Stimulated activated CD4-positive, alpha-beta T cell treated with anti-CD3 and anti-CD28 coated beads, TNF-alpha, amount 100 ng/mL, for 48 hours (primary cell): Measurements from ENCODE around the gene NADSYN1.
"Not testable (repeated sequence)": the region's sequence is repeated elsewhere in the genome, so short reads cannot be mapped to it uniquely, and the experiment has no call there.

Source experiments
- DNase-seq, 3 donors: peaks; one replicate each; pipeline ENCODE4 v3.0.0-alpha.2; 2020; ENCODE audit warnings: low read depth in 3 of 3

Gene NADSYN1

GRCh38 chr11:71526796-71527575 is 74.0 kb downstream of the NADSYN1 start, which contains the start of gene KRTAP5-7:
Gene KRTAP5-7 (plus strand): TSS chr11:71527267. CDS start chr11:71527301, 34 bp downstream.
- DNase-seq, result not testable (repeated sequence)

DNA sequence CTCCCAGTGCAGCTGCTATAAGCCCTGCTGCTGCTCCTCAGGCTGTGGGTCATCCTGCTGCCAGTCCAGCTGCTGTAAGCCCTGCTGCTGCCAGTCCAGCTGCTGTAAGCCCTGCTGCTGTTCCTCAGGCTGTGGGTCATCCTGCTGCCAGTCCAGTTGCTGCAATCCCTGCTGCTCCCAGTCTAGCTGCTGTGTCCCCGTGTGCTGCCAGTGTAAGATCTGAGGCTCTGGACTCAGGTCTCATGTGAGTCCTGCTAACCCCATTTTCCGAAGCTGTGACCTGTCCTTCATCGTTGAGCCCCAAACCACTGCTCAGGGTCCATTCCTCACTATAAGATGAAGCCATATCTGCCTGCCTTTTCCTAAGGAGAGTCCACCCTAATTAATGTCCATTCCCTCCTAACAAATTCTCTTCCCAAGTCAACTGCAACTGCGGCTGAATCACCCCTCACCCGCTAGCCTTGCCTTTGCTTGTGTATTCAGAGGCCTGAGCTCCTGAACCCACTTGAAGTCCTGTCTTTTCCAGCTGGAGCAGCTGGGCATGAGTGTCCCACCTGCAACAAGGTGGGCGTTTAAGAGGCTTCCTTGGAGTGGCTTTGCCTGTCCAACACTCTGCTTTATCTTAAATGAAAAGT is 74.7 kb downstream of the NADSYN1 start:
- DNase-seq, result no peak

GRCh38 chr11:71530602-71531001 is 77.6 kb downstream of the NADSYN1 start:
- DNase-seq, result no peak

DNA sequence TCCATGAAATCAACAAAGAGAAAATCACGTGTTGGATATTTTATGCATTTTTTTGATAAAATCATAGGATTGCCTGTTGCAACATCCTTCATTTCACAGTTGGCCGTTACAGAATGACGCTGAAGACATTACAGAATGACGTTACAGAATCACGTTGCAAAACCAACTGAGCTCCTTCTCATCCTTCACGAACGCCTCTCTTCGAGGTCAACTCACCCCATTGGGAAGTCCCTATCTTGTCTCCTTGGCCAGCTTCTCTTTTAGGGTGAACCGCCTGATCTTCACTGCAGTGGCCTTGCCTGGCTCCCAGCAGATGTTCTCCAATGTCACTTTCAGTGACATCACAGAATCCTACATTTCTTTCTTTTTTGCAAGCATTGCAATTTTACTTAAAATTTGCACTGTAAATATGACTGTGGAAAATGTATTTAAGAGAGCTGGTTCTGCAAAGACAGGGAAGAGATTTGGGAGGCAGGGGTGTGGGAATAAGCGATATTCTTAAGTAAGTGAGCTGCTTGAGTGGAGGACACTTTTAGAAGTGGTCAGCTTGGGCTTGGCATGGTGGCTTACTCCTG is 79.1 kb downstream of the NADSYN1 start:
- no peak for DNase-seq

DNA sequence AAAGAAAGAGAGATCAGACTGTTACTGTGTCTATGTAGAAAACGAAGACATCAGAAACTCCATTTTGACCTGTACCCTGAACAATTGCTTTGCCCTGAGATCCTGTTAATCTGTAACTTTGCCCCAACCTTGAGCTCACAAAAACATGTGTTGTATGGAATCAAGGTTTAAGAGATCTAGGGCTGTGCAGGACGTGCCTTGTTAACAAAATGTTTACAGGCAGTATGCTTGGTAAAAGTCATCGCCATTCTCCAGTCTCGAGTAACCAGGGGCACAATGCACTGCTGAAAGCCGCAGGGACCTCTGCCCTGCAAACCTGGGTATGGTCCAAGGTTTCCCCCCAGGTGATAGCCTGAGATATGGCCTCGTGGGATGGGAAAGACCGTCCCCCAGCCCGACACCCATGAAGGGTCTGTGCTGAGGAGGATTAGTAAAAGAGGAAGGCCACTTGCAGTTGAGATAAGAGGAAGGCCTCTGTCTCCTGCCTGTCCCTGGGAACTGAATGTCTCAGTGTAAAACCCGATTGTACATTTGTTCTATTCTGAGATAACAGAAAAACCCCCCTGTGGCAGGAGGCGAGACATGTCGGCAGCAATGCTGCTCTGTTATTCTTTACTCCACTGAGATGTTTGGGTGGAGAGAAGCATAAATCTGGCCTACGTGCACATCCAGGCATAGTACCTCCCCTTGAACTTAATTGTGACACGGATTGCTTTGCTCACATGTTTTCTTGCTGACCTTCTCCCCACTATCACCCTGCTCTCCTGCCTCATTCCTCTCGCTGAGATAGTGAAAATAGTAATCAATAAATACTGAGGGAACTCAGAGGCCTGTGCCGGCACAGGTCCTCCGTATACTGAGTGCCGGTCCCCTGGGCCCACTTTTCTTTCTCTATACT is 82.0 kb downstream of the NADSYN1 start:
- not testable (repeated sequence) for DNase-seq

- no peak for DNase-seq
These were observed 82.8 kb downstream of the NADSYN1 start for GRCh38 chr11:71535825-71536224.

GRCh38 chr11:71537537-71537936 is 84.5 kb downstream of the NADSYN1 start:
- no peak for DNase-seq

DNA sequence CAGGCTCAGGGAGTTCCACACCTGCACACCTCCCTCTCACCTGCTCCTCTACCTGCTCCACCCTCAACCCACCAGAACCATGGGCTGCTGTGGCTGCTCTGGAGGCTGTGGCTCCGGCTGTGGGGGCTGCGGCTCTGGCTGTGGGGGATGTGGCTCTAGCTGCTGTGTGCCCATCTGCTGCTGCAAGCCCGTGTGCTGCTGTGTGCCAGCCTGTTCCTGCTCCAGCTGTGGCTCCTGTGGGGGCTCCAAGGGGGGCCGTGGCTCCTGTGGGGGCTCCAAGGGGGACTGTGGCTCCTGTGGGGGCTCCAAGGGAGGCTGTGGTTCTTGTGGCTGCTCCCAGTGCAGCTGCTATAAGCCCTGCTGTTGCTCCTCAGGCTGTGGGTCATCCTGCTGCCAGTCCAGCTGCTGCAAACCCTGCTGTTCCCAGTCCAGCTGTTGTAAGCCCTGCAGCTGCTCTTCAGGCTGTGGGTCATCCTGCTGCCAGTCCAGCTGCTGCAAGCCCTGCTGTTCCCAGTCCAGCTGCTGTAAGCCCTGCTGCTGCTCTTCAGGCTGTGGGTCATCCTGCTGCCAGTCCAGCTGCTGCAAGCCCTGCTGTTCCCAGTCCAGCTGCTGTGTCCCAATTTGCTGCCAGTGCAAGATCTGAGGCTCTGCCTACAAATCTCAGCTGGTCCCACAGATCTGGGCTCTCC is 85.1 kb downstream of the NADSYN1 start, which contains the start of gene KRTAP5-8:
Gene KRTAP5-8, plus strand, starts transcription at position 49 of the 689 bp plus-strand sequence. Its CDS starts 31 bp downstream, at position 80.
- not testable (repeated sequence) for DNase-seq

- DNase-seq, result no peak
These were observed 85.6 kb downstream of the NADSYN1 start for GRCh38 chr11:71538666-71538990.

DNA sequence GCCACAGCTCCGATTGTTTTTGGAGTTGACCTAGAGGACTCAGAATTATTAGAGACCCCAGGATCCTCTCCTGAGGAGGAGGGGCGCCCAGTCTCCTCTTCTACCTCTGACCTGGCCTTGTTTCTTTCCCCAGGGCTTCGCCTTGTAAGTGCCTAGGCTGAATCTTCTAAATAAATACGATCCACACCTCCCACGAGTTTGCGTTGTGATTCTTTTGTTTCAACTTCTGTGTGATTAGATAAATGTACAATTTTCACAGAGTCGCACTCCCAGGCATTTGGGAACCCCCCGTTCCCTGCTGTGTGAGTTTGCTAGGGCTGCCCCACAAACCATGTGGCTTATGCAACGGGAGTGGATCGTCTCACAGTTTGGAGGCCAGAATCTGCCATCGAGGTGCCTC is 86.0 kb downstream of the NADSYN1 start:
- DNase-seq, result no peak

- DNase-seq, result not testable (repeated sequence)
These were observed 87.0 kb downstream of the NADSYN1 start for GRCh38 chr11:71539971-71540370.

- DNase-seq, result not testable (repeated sequence)
These were observed 87.7 kb downstream of the NADSYN1 start for GRCh38 chr11:71540521-71541304.

DNA sequence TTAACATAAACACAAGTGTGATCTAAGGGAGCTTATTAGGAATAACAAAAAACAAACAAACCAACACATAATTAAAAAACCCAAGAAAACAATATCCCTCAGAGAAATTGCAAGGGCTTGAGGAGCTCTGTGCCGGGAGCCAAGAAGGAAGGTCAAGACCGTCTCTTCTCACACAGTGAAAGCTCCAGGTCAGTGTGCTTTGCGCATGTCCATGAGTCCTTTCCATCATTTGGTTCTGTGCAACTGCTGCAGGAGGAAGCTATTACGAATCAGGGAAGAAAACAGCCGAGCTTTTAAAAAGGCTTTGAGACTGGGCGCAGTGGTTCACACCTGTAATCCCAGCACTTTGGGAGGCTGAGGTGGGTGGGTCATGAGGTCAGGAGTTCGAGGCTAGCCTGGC is 89.4 kb downstream of the NADSYN1 start:
- DNase-seq, result no peak

DNA sequence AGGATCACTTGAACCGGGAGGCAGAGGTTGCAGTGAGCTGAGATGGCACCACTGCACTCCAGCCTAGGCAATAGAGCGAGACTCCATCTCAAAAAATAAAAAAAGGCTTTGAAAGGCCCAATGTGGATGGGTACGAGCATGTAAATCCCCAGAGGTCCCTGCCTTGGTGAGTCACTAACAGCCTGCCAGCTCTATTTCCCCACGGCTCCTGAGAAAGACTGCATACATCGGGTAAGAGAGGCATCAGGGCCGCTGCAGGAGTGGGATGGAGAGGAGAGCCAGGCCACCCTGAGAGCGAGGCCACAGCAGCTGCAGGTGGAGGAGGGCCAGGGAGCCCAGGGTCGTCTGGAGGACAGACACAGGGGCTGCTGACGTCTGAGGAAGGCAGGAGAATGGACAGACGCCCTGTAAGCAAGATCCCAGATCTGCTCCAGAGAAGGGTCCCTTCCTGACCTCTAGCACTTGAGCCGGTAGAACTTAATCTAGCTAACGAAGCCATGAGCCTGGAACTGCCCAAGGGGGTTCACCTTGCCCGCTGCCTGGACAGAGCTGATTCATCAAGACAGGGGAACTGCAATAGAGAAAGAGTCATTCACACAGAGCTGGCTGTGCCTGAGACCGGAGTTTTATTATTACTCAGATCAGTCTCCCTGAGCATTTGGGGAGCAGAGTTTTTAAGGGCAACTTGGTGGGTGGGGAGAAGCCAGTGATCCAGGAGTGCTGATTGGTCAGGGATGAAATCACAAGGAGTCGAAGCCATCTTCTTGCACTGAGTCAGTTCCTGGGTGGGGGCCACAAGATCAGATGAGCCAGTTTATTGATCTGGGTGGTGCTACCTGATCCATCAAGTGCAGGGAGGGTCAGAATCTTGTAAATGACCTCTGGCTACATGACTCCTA is 90.1 kb downstream of the NADSYN1 start:
- peak in 1 of 3 donors; percentile 8 for DNase-seq

DNA sequence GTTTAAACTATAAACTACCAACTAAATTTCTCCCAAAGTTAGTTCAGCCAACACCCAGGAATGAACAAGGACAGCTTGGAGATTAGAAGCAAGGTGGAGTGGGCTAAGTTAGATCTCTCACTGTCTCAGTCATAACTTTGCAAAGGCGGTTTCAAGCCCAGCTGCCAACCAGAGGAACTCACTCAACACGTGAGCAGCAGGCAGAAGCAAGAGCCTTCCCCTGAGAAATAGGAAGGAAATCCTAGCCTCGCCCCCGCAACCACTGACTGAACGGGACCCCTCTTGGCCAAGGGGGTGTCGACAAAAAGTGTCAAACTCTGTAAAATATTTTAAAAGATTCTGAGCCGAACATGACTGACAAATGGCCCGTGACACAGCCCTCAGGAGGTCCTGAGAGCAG is 90.9 kb downstream of the NADSYN1 start:
- no peak for DNase-seq

DNA sequence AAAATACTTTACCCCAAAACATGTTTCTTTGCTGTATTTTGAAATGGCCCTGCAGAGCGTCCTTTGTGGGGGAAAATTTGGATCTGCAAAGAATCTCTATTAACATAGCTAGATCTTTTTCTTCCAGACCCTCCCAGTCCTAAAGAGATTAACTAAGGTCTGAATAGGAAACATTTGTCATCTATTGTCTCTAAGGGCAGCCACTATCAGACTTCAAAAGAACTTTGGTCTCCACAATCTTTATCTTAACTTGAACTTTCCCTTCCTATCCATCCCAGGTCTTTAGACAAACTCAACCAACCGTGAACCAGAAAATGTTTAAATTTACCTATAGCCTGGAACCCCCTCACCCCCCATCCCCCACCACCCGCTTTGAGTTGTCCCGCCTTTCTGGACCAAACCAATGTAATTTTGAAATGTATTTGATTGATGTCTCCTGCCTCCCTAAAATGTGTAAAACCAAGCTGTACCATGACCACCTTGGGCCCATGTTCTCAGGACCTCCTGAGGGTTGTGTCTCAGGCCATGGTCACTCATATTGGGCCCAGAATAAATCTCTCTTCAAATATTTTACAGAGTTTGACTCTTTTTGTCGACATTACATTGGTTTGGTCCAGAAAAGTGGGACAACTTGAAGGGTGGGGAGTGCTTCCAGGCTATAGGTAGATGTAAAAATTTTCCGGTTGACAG is 91.7 kb downstream of the NADSYN1 start:
- DNase-seq, result no peak

DNA sequence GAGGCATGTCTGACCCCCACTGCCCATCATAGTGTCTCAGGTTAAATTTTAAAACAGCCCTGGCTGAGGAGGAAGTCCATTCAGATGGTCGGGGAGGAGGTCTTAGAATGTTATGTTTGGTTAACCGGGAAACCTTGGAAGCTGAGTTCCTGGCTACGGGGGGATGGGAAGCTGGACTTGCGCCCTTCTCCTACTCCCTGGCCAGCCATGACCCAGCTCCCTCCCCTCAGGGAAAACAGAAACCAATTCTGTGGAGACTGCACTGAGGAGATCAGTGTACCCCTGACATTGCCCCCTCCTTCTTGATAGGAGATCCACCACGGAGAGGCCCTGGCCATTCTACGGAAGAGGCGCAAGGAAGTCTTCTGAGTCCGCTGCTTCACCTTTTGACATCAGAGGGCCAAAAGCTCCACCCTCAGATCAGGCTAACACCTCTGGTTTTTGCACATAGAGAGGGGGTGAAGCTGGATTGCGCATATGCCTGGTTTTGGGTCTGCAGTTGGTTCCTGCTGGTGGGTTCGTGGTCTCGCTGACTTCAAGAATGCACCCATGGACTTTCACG is 92.5 kb downstream of the NADSYN1 start:
- DNase-seq, result no peak

GRCh38 chr11:71548120-71548519 is 95.1 kb downstream of the NADSYN1 start, which contains the start of gene KRTAP5-9:
Gene KRTAP5-9 (plus strand): TSS chr11:71548420. CDS start chr11:71548658, 238 bp downstream.
- DNase-seq, result no peak
